A673 (cell line): Measurements from ENCODE around the gene NFKBIE. TPM values are rescaled to one million over a fixed set of nuclear protein-coding genes. Genes with fewer than 3 reads are reported as not detected.
"Not testable (repeated sequence)": the region's sequence is repeated elsewhere in the genome, so short reads cannot be mapped to it uniquely, and the experiment has no call there.

Experiments used
- Bru-seq: library from RNA; stranded (reverse); fragments of 400-500 nt; gene quantifications from one replicate; lab custom pipeline; 2021; lab: Mats Ljungman, UMichigan
- BruChase-seq, 2 experiments: library from RNA; stranded (reverse); fragments of 400-500 nt; gene quantifications; one replicate each; lab custom pipeline; 2021; lab: Mats Ljungman, UMichigan
- BruUV-seq: library from RNA; stranded (reverse); fragments of 400-500 nt; replicated peaks from 2 replicates; lab custom pipeline; 2021; lab: Mats Ljungman, UMichigan
- CTCF ChIA-PET: fragments of 300-600 bp; sonication (Branson Sonifier 250); formaldehyde crosslinking; loops from one replicate; lab custom pipeline; 2022; ENCODE audit warnings: antibody characterized with exemption; lab: Charles Lee
- POLR2A ChIA-PET: fragments of 300-600 bp; sonication (Branson Sonifier 250); formaldehyde crosslinking; loops from one replicate; lab custom pipeline; 2022; ENCODE audit warnings: antibody characterized with exemption; ENCODE audit not compliant: low non-redundant PET; lab: Charles Lee
- DNase-seq: peaks from one replicate; pipeline ENCODE4 v3.0.0-alpha.2; 2015; ENCODE audit warnings: low spot score
- H3K27ac ChIP-seq: fragments of 200-600 bp; sonication (generic); 2 replicates; pipeline ENCODE4 v1.5.1; 2016; ENCODE audit warnings: mixed run types, low read depth, mild to moderate bottlenecking, mixed read lengths, antibody characterized with exemption, low read length; ENCODE audit not compliant: poor library complexity, severe bottlenecking
- H3K27me3 ChIP-seq: fragments of 200-600 bp; sonication (generic); replicated peaks from 2 replicates; pipeline ENCODE4 v1.6.1; 2017; ENCODE audit warnings: mixed run types, low read depth, mild to moderate bottlenecking, mixed read lengths, antibody characterized with exemption, low read length; ENCODE audit not compliant: insufficient read depth, poor library complexity
- H3K36me3 ChIP-seq: fragments of 200-600 bp; sonication (generic); 2 replicates; pipeline ENCODE4 v1.6.1; 2016; ENCODE audit warnings: mixed run types, mild to moderate bottlenecking, mixed read lengths, antibody characterized with exemption, low read length; ENCODE audit not compliant: insufficient read depth, poor library complexity, severe bottlenecking
- H3K4me1 ChIP-seq: fragments of 200-600 bp; sonication (generic); 2 replicates; pipeline ENCODE4 v1.6.1; 2017; ENCODE audit warnings: mixed run types, mild to moderate bottlenecking, mixed read lengths, antibody characterized with exemption, low read length; ENCODE audit not compliant: insufficient read depth, poor library complexity, severe bottlenecking
- H3K4me3 ChIP-seq: fragments of 200-600 bp; sonication (generic); 2 replicates; pipeline ENCODE4 v1.5.1; 2016; ENCODE audit warnings: low read depth, mixed run types, mild to moderate bottlenecking, mixed read lengths, low read length; ENCODE audit not compliant: poor library complexity, severe bottlenecking
- H3K9me3 ChIP-seq: fragments of 200-600 bp; sonication (generic); 2 replicates; pipeline ENCODE4 v1.6.1; 2016; ENCODE audit warnings: mixed run types, low read depth, mild to moderate bottlenecking, mixed read lengths, antibody characterized with exemption, low read length; ENCODE audit not compliant: poor library complexity, severe bottlenecking
- CTCF ChIP-seq: fragments of 300-800, 200-600 bp; sonication (generic); conservative IDR thresholded peaks from 2 replicates; pipeline ENCODE4 v1.5.1; 2017; ENCODE audit warnings: low read depth, mild to moderate bottlenecking, antibody characterized with exemption, low read length, moderate library complexity, mixed read lengths
- EZH2 ChIP-seq: fragments of 200-600 bp; sonication (generic); IDR thresholded peaks from 2 replicates; pipeline ENCODE4 v1.6.1; 2017; ENCODE audit warnings: borderline replicate concordance, low read depth, mild to moderate bottlenecking, mixed read lengths, antibody characterized with exemption, low read length; ENCODE audit not compliant: poor library complexity, severe bottlenecking
- intact Hi-C: fragments of 100-400 bp; cut with micrococcal nuclease; formaldehyde crosslinking; loops from one replicate; pipeline ENCODE4 v1.10.0; 2022; ENCODE audit not compliant: unreplicated experiment
- long read RNA-seq: library from polyadenylated mRNA; stranded (forward); transcript quantifications from one replicate; pipeline ENCODE4 v2.0.0, GENCODE V29; 2022
- total RNA-seq: library from RNA; stranded (reverse); gene quantifications from 2 replicates; pipeline ENCODE4 v1.2.3, GENCODE V29; 2021

The NFKBIE gene
- total RNA-seq (5.2 and 10.5 TPM in 2 replicates), Bru-seq, nascent RNA (percentile 48 among the genes with signal in this experiment), BruChase-seq, experiment 1, labeled RNA remaining after a 2-hour chase (percentile 52 among the genes with signal in this experiment), BruChase-seq, experiment 2, labeled RNA remaining after a 6-hour chase (percentile 46 among the genes with signal in this experiment)
- long read RNA-seq, transcript NFKBIE-201 (6 exons, 2,581 nt), result major isoform, 23 of 27 reads
- long read RNA-seq, partial matches to known transcripts, result 1 of 27 reads
- long read RNA-seq, other reads (novel, unspliced or antisense), result 3 of 27 reads

- CTCF ChIA-PET, result interaction anchor here (0.7 kb wide), 1 partner anchor 169 kb away, joined by 7 read pairs; no protein-coding TSS in a partner anchor
- no peaks in the 10 kb centered on the region for H3K36me3 ChIP-seq
- POLR2A ChIA-PET, result no interaction called here
- H3K27me3 ChIP-seq, result no peaks in the 10 kb centered on the region
- peak within 1 kb of the TSS; percentile 79 for H3K27ac ChIP-seq
- no TSS peak for BruUV-seq
- H3K4me1 ChIP-seq, result peaks cover 25% of the 10 kb centered on the region
- H3K9me3 ChIP-seq, result no peaks in the 10 kb centered on the region
- DNase-seq, result peak; percentile 91
- peak within 1 kb of the TSS; percentile 94 for H3K4me3 ChIP-seq
- TF ChIP-seq EZH2 (no peak), CTCF (peak; percentile 59)
- intact Hi-C loops, result loop anchor here (5.0 kb wide), 1 partner anchor 192 kb away; no protein-coding TSS in a partner anchor
These were observed at the start of gene NFKBIE for GRCh38 chr6:44265007-44265721. Gene NFKBIE, minus strand, starts transcription at chr6:44265551. Its CDS starts 205 bp downstream, at chr6:44265346.

GRCh38 chr6:44314657-44315056 lies 49.3 kb upstream of the NFKBIE start:
- H3K4me1 ChIP-seq, H3K9me3 ChIP-seq, BruUV-seq, intact Hi-C loops, H3K4me3 ChIP-seq, POLR2A ChIA-PET, H3K27ac ChIP-seq, DNase-seq, CTCF ChIA-PET: not testable (repeated sequence)
- H3K27me3 ChIP-seq, result peaks cover 13% of the 10 kb centered on the region
- peaks cover 23% of the 10 kb centered on the region for H3K36me3 ChIP-seq

- peak; percentile 92 for DNase-seq
- CTCF ChIA-PET, result interaction anchor here (0.5 to 1.3 kb wide), 9 partner anchors 8 to 557 kb away, joined by 3 to 6 read pairs (median 4); partner anchors contain the start of genes CDC5L and TMEM151B
- POLR2A ChIA-PET, result interaction anchor here (0.8 kb wide), 1 partner anchor 74 kb away, joined by 3 read pairs; no protein-coding TSS in a partner anchor
- no peak for TF ChIP-seq EZH2
- peak; percentile 98 for TF ChIP-seq CTCF
- H3K27me3 ChIP-seq, result no peaks in the 10 kb centered on the region
- H3K4me1 ChIP-seq, result peaks cover 6% of the 10 kb centered on the region
- no TSS peak for BruUV-seq
- peak within 1 kb of the TSS; percentile 92 for H3K27ac ChIP-seq
- intact Hi-C loops, result no loop called here
- H3K4me3 ChIP-seq, result peak within 1 kb of the TSS; percentile 92
- no peaks in the 10 kb centered on the region for H3K9me3 ChIP-seq
- peaks cover 30% of the 10 kb centered on the region for H3K36me3 ChIP-seq
These were observed 47.8 kb upstream of the NFKBIE start, which contains the start of gene AARS2 for GRCh38 chr6:44312901-44313788. Gene AARS2, minus strand, starts transcription at chr6:44313347. Its CDS starts 24 bp downstream, at chr6:44313323.
